Esophagus muscularis mucosa (tissue), 4 donors: ENCODE results near the gene NUDT3. TPM values are rescaled to one million over a fixed set of nuclear protein-coding genes. Genes with fewer than 3 reads are reported as not detected.

Experiments
- DNase-seq: peaks from one replicate; pipeline ENCODE4 v3.0.0-alpha.2; 2017; ENCODE audit errors: extremely low spot score
- H3K27ac ChIP-seq, 4 donors: fragments of 200-600 bp; sonication (generic); replicated peaks in 1 of 4; 1 replicate in 3 of 4; 2 replicates in 1 of 4; pipeline ENCODE4 v1.5.1; 2016 to 2019; ENCODE audit warnings: mild to moderate bottlenecking in 1 of 4
- H3K27me3 ChIP-seq, 4 donors: fragments of 200-600 bp; sonication (generic); one replicate each; pipeline versions ENCODE4 v1.5.1 to v1.6.0; 2016 to 2019
- H3K36me3 ChIP-seq, 4 donors: fragments of 200-600 bp; sonication (generic); one replicate each; pipeline ENCODE4 v1.5.1; 2016 to 2019
- H3K4me1 ChIP-seq, 4 donors: fragments of 200-600 bp; sonication (generic); one replicate each; pipeline ENCODE4 v1.5.1; 2016 to 2019
- H3K4me3 ChIP-seq, 4 donors: fragments of 200-600 bp; sonication (generic); 1 replicate in 2 of 4; 2 replicates in 2 of 4; pipeline ENCODE4 v1.5.1; 2016 to 2019; ENCODE audit warnings: mild to moderate bottlenecking in 4 of 4, moderate library complexity in 1 of 4
- H3K9me3 ChIP-seq, 4 donors: fragments of 200-600 bp; sonication (generic); 1 replicate in 3 of 4; 2 replicates in 1 of 4; pipeline ENCODE4 v1.5.1; 2016 to 2019
- CTCF ChIP-seq, 3 experiments: fragments of 200-600 bp in 2 of 3; fragments of 450-650 bp in 1 of 3; sonication (generic) in 2 of 3; IDR thresholded peaks; one replicate each; pipeline ENCODE4 v1.5.1; 2017 to 2019; ENCODE audit warnings: antibody characterized with exemption in 3 of 3, mild to moderate bottlenecking in 2 of 3, moderate library complexity in 1 of 3
- EP300 ChIP-seq: sonication (generic); formaldehyde crosslinking; IDR thresholded peaks from one replicate; pipeline ENCODE4 v1.6.1; 2017; ENCODE audit warnings: antibody characterized with exemption
- POLR2A ChIP-seq: fragments of 450-650 bp; IDR thresholded peaks from one replicate; pipeline ENCODE4 v1.6.1; 2017; ENCODE audit warnings: antibody characterized with exemption, moderate library complexity, mild to moderate bottlenecking, low read depth
- POLR2AphosphoS5 ChIP-seq, 2 donors: sonication (generic); formaldehyde crosslinking; IDR thresholded peaks; one replicate each; pipeline ENCODE4 v1.6.1; 2017; ENCODE audit warnings: antibody characterized with exemption in 2 of 2
- WGBS: methylation state at CpG from one replicate; pipeline ENCODE4 v1.1.5; 2018; 5-methylcytosine and 5-hydroxymethylcytosine counted together
- intact Hi-C: fragments of 100-400 bp; cut with DNase I; formaldehyde crosslinking; loops from one replicate; pipeline ENCODE4 v1.15.1; 2023
- total RNA-seq, 4 donors: library from RNA; depleted of rRNA; stranded (reverse); fragments of >200 nt; gene quantifications; one replicate each; pipeline versions ENCODE4 v1.1.0 to v1.2.1, GENCODE V29; 2016

Gene NUDT3
- total RNA-seq, 4 donors from 2014 or later, result 37.1 to 57.2 (median 47.4) TPM

- TF ChIP-seq EP300 (no peak), POLR2AphosphoS5 (IDR thresholded peaks at IDR 0.05) (no peak), CTCF (IDR thresholded peaks at IDR 0.05) (no peak), POLR2A (no peak)
- intact Hi-C loops, result no loop called here
- H3K9me3 ChIP-seq, result no peaks in the 10 kb centered on the region
- no peak for DNase-seq
- H3K4me1 ChIP-seq, result peaks cover 63 to 78% (median 66%) of the 10 kb centered on the region in 4 donors
- whole genome bisulfite sequencing, result 100% methylated on average over 3 of the region's 3 CpGs
- H3K27ac ChIP-seq, result no peak overlapping the region
- H3K27me3 ChIP-seq, result no peaks in the 10 kb centered on the region
- no peaks in the 10 kb centered on the region for H3K36me3 ChIP-seq
- no peak overlapping the region for H3K4me3 ChIP-seq
Measured at GRCh38 chr6:34385793-34386195, 6.7 kb downstream of the NUDT3 start.

- Histone ChIP-seq H3K4me3 (no peak overlapping the region), H3K27me3 (no peaks in the 10 kb centered on the region), H3K36me3 (no peaks in the 10 kb centered on the region), H3K27ac (peak overlapping the region; percentile 43 to 71 (median 54)), H3K4me1 (peaks cover 52 to 66% (median 56%) of the 10 kb centered on the region in 4 donors), H3K9me3 (no peaks in the 10 kb centered on the region)
- intact Hi-C loops, result no loop called here
- no peak for DNase-seq
- TF ChIP-seq POLR2A (no peak), CTCF (IDR thresholded peaks at IDR 0.05) (no peak), EP300 (no peak), POLR2AphosphoS5 (IDR thresholded peaks at IDR 0.05) (no peak)
- whole genome bisulfite sequencing, result 77% methylated on average over 5 of the region's 5 CpGs
Measured at GRCh38 chr6:34384321-34385153, 7.9 kb downstream of the NUDT3 start.

GRCh38 chr6:34383656-34384320 is 8.7 kb downstream of the NUDT3 start:
- Histone ChIP-seq H3K36me3 (peaks cover 0 to 4% (median 0%) of the 10 kb centered on the region in 4 donors), H3K4me3 (no peak overlapping the region), H3K9me3 (no peaks in the 10 kb centered on the region), H3K27me3 (no peaks in the 10 kb centered on the region), H3K4me1 (peaks cover 50 to 58% (median 52%) of the 10 kb centered on the region in 4 donors), H3K27ac (peak overlapping the region; percentile 43 to 71 (median 54))
- intact Hi-C loops, result no loop called here
- TF ChIP-seq POLR2AphosphoS5 (IDR thresholded peaks at IDR 0.05) (peak in 1 of 2 donors; percentile 22), POLR2A (no peak), CTCF (IDR thresholded peaks at IDR 0.05) (no peak), EP300 (no peak)
- no peak for DNase-seq
- WGBS, result 66% methylated on average over 6 of the region's 6 CpGs

GRCh38 chr6:34383161-34383631 is 9.3 kb downstream of the NUDT3 start:
- no peak for TF ChIP-seq POLR2AphosphoS5 (IDR thresholded peaks at IDR 0.05)
- TF ChIP-seq POLR2A, result no peak
- no peak for TF ChIP-seq CTCF (IDR thresholded peaks at IDR 0.05)
- no peak for TF ChIP-seq EP300
- Histone ChIP-seq H3K27me3 (no peaks in the 10 kb centered on the region), H3K4me1 (peaks cover 46 to 57% (median 50%) of the 10 kb centered on the region in 4 donors), H3K4me3 (no peak overlapping the region), H3K36me3 (peaks cover 0 to 4% (median 0%) of the 10 kb centered on the region in 4 donors), H3K27ac (peak overlapping the region; percentile 43 to 71 (median 54)), H3K9me3 (no peaks in the 10 kb centered on the region)
- WGBS, result 50% methylated on average over 3 of the region's 3 CpGs
- intact Hi-C loops, result no loop called here
- no peak for DNase-seq
